Chondrocyte (in vitro differentiated cells): Measurements from ENCODE around the gene SIL1. TPM values are rescaled to one million over a fixed set of nuclear protein-coding genes. Genes with fewer than 3 reads are reported as not detected.

ENCODE experiments used
- DNase-seq: peaks from one replicate; pipeline ENCODE4 v3.0.0; 2021; ENCODE audit warnings: mixed read lengths, low spot score
- H3K27ac Mint-ChIP-seq: one replicate; pipeline ENCODE4 v1.8.0; 2021; ENCODE audit warnings: mild to moderate bottlenecking, moderate library complexity, mixed read lengths; ENCODE audit not compliant: unreplicated experiment
- H3K27me3 Mint-ChIP-seq: 2 replicates; pipeline ENCODE4 v1.8.0; 2021; ENCODE audit warnings: low read depth, mixed read lengths
- H3K36me3 Mint-ChIP-seq: 2 replicates; pipeline ENCODE4 v1.8.0; 2021; ENCODE audit warnings: low read depth, mixed read lengths
- H3K4me1 Mint-ChIP-seq: 2 replicates; pipeline ENCODE4 v1.8.0; 2021; ENCODE audit warnings: low read depth, mild to moderate bottlenecking, mixed read lengths
- H3K4me3 Mint-ChIP-seq: one replicate; pipeline ENCODE4 v1.8.0; 2021; ENCODE audit warnings: mild to moderate bottlenecking, moderate library complexity, mixed read lengths; ENCODE audit not compliant: unreplicated experiment
- H3K9me3 Mint-ChIP-seq: 2 replicates; pipeline ENCODE4 v1.8.0; 2021; ENCODE audit warnings: low read depth, mixed read lengths
- CTCF ChIP-seq: fragments of 200-600 bp; sonication (generic); IDR thresholded peaks from 2 replicates; pipeline ENCODE4 v1.5.0; 2021; ENCODE audit warnings: antibody characterized with exemption, mild to moderate bottlenecking, moderate library complexity
- total RNA-seq: library from RNA; stranded (reverse); gene quantifications from 3 replicates; pipeline ENCODE4 v1.2.1, GENCODE V29; 2021

Gene SIL1
- total RNA-seq, 1 donor from 2014 or later: 71.1 TPM

- Mint-ChIP-seq H3K9me3 (no peaks in the 10 kb centered on the region), H3K36me3 (peaks cover 4% of the 10 kb centered on the region), H3K4me3 (no peak overlapping the region), H3K27me3 (no peaks in the 10 kb centered on the region), H3K4me1 (peaks cover 50% of the 10 kb centered on the region), H3K27ac (no peak overlapping the region)
- TF ChIP-seq CTCF: no peak
- no peak for DNase-seq
These were observed 230.2 kb downstream of the SIL1 start for GRCh38 chr5:138967791-138968448.

- H3K4me1 Mint-ChIP-seq: peaks cover 56% of the 10 kb centered on the region
- TF ChIP-seq CTCF: no peak
- no peaks in the 10 kb centered on the region for H3K27me3 Mint-ChIP-seq
- H3K4me3 Mint-ChIP-seq: no peak overlapping the region
- no peaks in the 10 kb centered on the region for H3K9me3 Mint-ChIP-seq
- no peak overlapping the region for H3K27ac Mint-ChIP-seq
- peaks cover 4% of the 10 kb centered on the region for H3K36me3 Mint-ChIP-seq
- no peak for DNase-seq
These were observed 231.8 kb downstream of the SIL1 start for GRCh38 chr5:138966236-138966985.

GRCh38 chr5:138965626-138966025 is 232.5 kb downstream of the SIL1 start:
- H3K27ac Mint-ChIP-seq: no peak overlapping the region
- no peak overlapping the region for H3K4me3 Mint-ChIP-seq
- H3K4me1 Mint-ChIP-seq: peaks cover 56% of the 10 kb centered on the region
- no peak for TF ChIP-seq CTCF
- no peaks in the 10 kb centered on the region for H3K27me3 Mint-ChIP-seq
- no peak for DNase-seq
- peaks cover 4% of the 10 kb centered on the region for H3K36me3 Mint-ChIP-seq
- H3K9me3 Mint-ChIP-seq: no peaks in the 10 kb centered on the region

- Mint-ChIP-seq H3K4me3 (no peak overlapping the region), H3K27ac (no peak overlapping the region), H3K9me3 (no peaks in the 10 kb centered on the region), H3K27me3 (no peaks in the 10 kb centered on the region), H3K36me3 (peaks cover 4% of the 10 kb centered on the region), H3K4me1 (peaks cover 50% of the 10 kb centered on the region)
- DNase-seq: no peak
- TF ChIP-seq CTCF: no peak
These were observed 233.4 kb downstream of the SIL1 start for GRCh38 chr5:138964647-138965201.

- DNase-seq: no peak
- Mint-ChIP-seq H3K36me3 (peaks cover 4% of the 10 kb centered on the region), H3K27me3 (no peaks in the 10 kb centered on the region), H3K27ac (no peak overlapping the region), H3K4me3 (no peak overlapping the region), H3K4me1 (peaks cover 46% of the 10 kb centered on the region), H3K9me3 (no peaks in the 10 kb centered on the region)
- no peak for TF ChIP-seq CTCF
These were observed 234.3 kb downstream of the SIL1 start for GRCh38 chr5:138963763-138964371.
